ENCODE measurements around the gene CLASP1.

CLASP1 gene

GRCh38 chr2:121338281-121338680 is 311.0 kb downstream of the CLASP1 start:
- Histone ChIP-seq H3K36me3 (peaks cover 26% of the 10 kb centered on the region), H3K27me3 (ENCODE audit: insufficient read depth, low read depth, severe bottlenecking) (no peaks in the 10 kb centered on the region), H3K4me3 (ENCODE audit: low read depth, low read length) (no peak overlapping the region), H3K27ac (peak overlapping the region; percentile 61), H3K9me3 (ENCODE audit: severe bottlenecking) (no peaks in the 10 kb centered on the region)
- peak; percentile 42 for TF ChIP-seq CTCF (IDR thresholded peaks at IDR 0.05; ENCODE audit: low read depth, low read length)
- peak; percentile 21 for DNase-seq

- DNase-seq = no peak
- Histone ChIP-seq H3K36me3 (peaks cover 20% of the 10 kb centered on the region), H3K9me3 (ENCODE audit: severe bottlenecking) (no peaks in the 10 kb centered on the region), H3K4me3 (ENCODE audit: low read depth, low read length) (no peak overlapping the region), H3K27me3 (ENCODE audit: insufficient read depth, low read depth, severe bottlenecking) (no peaks in the 10 kb centered on the region), H3K27ac (peak overlapping the region; percentile 59)
- TF ChIP-seq CTCF (IDR thresholded peaks at IDR 0.05; ENCODE audit: low read depth, low read length) = no peak
These were observed 312.6 kb downstream of the CLASP1 start for GRCh38 chr2:121336528-121337294.

GRCh38 chr2:121335294-121336290 is 313.7 kb downstream of the CLASP1 start:
- Histone ChIP-seq H3K27ac (no peak overlapping the region), H3K36me3 (peaks cover 14% of the 10 kb centered on the region), H3K4me3 (ENCODE audit: low read depth, low read length) (no peak overlapping the region), H3K9me3 (ENCODE audit: severe bottlenecking) (no peaks in the 10 kb centered on the region), H3K27me3 (ENCODE audit: insufficient read depth, low read depth, severe bottlenecking) (no peaks in the 10 kb centered on the region)
- DNase-seq = no peak
- no peak for TF ChIP-seq CTCF (IDR thresholded peaks at IDR 0.05; ENCODE audit: low read depth, low read length)

DNA sequence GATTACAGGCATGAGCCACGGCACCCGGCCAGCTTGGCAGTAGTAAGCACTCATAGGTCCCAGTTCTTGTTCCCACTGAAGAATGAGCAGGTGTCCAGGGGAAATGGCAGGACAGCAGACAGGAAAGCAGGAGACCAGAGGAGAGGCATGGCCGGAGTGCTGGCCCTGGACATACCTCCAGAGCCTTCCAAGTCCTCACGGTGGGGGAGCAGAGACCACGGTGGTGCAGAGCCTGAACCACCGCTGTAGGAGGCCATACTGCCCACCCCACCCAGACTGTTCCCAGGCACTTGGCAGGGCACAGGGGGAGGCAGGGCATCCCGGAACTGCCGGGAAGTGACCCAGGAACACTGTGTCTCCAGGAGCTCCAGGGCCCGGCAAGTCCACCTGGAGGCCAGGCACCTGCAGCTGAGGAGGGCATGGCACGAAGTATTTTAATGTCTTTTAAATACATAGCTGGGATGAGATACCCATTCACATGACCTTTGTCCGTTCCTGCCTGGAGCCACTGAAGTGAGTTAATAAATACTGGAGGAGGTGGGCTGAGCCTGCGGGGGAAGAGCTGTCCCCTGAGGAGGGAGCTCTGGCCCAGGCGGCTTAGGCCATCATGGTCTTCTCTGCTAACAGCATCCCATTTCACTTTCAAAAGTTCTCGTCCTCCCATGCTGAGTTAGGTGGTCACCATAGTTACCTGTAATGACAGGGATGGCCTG is 314.5 kb downstream of the CLASP1 start:
- Histone ChIP-seq H3K4me3 (ENCODE audit: low read depth, low read length) (no peak overlapping the region), H3K36me3 (peaks cover 7% of the 10 kb centered on the region), H3K27me3 (ENCODE audit: insufficient read depth, low read depth, severe bottlenecking) (no peaks in the 10 kb centered on the region), H3K9me3 (ENCODE audit: severe bottlenecking) (no peaks in the 10 kb centered on the region), H3K27ac (no peak overlapping the region)
- DNase-seq = no peak
- TF ChIP-seq CTCF (IDR thresholded peaks at IDR 0.05; ENCODE audit: low read depth, low read length) = no peak

DNA sequence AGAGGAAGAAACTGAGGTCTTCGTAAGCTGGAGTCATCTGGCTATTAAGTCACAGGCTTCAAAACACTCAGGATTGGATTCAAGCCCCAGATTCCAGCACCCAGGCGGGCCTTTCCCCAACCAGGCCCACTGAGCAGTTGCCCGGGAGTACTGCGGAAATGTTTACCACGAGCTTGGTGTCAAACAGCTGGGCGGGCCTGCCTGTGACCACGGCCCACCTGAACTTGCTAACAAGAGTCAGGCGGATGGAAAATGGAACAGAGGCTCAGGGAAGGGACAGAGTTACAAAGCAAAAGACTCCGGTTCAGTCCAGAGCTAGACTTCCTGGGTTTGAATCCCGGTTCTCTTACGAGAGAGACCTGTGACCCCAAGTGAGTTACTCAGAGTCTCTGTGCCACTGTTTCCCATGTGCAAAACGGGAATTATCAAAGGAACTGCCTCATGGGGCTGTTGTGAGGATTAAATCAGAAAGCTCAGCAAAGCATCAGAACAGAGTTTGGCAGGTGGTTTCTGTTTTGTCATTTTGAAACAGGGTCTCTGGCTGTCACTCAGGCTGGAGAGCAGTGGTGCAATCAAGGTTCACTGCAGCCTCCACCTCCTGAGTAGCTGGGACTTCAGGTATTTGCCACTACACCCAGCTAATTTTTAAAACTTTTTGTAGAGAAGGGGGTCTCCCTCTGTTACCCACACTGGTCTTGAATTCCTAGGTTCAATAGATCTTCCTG is 315.3 kb downstream of the CLASP1 start:
- no peak for DNase-seq
- peaks cover 4% of the 10 kb centered on the region; the same call in 1 of the 2 replicates for H3K36me3 ChIP-seq
- no peaks in the 10 kb centered on the region for H3K9me3 ChIP-seq (ENCODE audit: severe bottlenecking)
- H3K27ac ChIP-seq = no peak overlapping the region
- no peaks in the 10 kb centered on the region for H3K27me3 ChIP-seq (ENCODE audit: insufficient read depth, low read depth, severe bottlenecking)
- H3K4me3 ChIP-seq (ENCODE audit: low read depth, low read length) = no peak overlapping the region
- no peak for TF ChIP-seq CTCF (IDR thresholded peaks at IDR 0.05; ENCODE audit: low read depth, low read length)

Measured in WERI-Rb-1 (cell line).